EL (cell line): ENCODE data around the gene NEDD4.
A peak's percentile ranks its signal among the peaks of the same experiment; 100 is the strongest.
"Not testable (repeated sequence)": the region's sequence is repeated elsewhere in the genome, so short reads cannot be mapped to it uniquely, and the experiment has no call there.

Source experiments
- DNase-seq: peaks from one replicate; pipeline ENCODE4 v3.0.0-alpha.2; 2016

The NEDD4 gene

DNA sequence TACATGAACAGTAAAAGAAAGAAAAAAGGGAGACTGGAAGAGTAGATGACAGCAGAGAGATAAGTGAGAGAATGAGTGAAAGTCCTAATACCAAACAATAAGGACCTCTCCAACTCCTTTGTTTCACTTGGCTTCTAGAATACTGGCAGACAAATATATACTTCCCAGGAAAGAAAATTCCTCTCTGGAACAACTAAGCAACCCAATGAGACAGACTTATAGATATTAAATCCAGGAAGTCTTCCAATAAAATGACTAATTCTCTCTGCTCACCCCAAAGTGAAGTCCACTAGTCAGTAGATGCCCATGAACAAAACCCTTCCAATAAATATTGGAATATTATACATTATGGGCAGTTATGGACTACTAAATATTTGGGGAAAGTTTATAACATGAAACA, 114.2 kb downstream of the NEDD4 start:
- peak; percentile 21 for DNase-seq

DNA sequence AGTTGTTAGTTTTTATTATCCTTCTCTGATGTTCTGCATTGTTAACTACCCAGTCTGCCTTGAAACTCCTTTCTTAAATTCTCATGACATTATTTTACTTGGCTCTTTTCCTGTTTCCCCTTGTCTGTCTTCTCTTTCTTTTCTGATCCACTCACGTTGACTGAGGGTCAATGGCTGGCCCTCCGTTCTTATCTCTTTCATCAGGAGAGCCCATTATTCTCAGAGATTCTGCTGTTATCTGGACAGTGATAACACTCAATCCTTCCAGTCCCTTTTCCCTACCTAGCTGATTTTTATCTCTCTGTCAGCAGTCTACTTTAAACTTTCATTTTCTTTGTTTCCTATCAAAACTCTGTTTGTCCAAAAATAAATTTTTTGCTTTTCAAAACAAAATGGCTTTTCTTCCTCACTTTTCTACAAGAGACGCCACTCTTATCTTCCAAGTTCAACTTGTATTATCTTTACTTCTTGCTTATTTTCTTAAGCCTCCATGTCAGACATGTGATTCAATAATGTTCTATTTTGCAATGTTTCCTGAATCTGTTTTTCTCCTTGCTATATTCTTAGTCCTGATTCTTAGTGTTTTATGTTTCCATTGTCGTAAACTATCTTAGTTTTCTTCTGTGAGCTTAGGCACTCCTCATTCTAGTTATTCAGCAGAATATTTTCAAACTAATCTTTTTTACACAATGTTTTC, 120.2 kb downstream of the NEDD4 start:
- DNase-seq, result no peak

DNA sequence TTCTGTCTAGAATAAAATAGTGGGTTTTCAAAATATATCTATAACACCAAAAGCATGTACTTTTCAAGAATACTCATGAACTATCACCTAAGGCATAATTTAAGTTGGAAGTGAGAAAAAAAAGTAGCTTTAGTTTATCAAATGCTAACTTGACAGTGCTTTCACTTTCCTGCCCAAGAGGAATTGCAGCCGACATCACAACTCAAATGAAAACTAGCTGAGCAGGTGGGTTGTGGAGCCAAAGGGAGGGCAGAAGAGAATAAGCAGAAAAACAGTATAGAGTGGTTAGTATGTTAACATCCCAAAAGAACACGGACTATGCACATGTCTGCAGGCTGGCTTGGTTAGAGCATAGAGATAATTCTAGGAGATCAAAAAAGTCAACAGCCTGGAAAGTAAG, 120.9 kb downstream of the NEDD4 start:
- DNase-seq, result no peak

DNA sequence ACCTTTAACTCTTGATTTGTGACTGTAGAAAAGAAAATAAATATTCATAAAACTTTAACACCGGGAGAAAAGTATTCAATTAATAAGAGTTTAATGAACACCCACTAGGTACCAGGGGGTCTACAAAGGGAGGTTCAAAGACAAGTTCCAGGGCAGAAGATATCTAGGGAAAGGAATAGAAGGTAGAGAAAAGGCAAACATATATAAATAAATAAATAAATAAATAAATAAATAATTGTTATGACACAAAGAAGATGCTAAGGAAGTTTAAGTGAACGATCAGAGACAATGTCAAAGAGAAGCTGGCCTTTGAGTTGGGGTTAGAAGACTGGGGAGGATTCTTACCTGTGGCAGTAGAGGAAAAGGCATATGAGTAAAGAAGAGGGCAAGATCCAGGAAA, 123.8 kb downstream of the NEDD4 start:
- DNase-seq, result no peak

DNA sequence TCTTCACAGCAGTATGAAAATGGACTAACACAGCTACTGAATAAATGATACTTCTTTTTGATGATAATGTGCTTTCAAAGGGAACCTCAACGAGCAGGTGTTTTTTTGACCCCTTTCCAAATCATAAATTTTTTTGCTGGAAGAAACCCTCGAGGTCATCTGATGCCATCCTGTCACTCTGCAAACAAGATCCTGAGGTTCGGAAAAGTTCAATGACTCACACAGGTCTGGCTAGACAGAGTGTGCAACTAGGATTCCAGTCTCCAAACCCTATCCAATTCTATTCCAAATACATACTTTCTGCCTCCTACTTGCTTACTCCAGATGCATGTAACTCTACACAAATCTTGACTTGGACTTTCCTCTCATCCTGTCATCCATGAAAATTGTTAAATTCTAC, 124.7 kb downstream of the NEDD4 start:
- DNase-seq, result no peak

DNA sequence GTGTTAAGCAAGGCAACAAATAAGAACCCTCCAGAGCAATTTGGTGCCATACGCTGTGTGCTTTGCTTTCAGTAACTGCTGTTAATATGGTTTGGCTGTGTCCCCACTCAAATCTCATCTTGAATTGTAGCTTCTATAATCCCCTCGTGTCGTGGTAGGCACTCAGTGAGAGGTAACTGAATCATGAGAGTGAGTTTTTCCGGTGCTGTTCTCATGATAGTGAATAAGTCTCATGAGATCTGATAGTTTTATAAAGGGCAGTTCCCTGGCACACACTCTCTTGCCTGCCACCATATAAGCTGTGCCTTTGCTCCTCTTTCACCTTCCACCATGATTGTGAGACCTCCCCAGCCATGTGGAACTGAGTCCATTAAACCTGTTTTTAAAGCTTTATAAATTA, 125.1 kb downstream of the NEDD4 start:
- not testable (repeated sequence) for DNase-seq

DNA sequence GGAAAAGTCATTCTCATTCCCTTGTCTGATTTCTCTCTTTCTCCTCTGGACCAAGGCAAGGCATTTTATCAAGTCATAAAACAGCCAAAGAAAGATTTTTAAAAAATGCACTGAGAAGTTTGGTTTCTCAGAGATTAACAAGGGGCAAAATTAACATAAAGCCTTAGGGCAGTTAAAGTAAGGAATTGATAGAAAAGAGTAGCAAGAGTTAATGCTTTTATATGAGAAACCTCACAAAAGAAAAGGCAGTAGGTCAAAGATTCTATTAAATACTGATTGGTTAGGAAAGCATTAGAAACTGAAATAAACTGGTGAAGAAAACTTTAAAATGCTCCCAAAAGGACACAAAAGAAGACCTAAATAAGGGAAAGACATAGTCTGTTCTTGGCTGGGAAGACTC, 129.5 kb downstream of the NEDD4 start:
- DNase-seq, result no peak

DNA sequence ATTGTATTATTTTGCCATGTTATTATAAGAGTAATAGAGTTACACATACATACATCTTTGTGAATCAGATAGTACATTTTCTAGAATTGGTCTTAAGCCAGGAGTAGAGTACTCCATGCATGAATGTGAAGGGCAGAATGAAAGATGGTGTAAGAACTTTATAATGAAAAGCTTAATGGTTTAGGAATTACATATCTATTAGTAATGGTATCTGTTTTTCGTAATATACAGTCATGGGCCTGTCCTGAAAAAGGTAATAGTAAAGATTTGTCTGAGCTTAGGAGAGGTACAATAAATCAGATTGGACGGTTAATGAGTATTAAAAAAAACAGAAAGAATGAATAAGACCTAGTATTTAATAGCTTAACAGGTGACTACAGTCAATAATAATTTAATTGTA, 132.3 kb downstream of the NEDD4 start:
- DNase-seq, result no peak

DNA sequence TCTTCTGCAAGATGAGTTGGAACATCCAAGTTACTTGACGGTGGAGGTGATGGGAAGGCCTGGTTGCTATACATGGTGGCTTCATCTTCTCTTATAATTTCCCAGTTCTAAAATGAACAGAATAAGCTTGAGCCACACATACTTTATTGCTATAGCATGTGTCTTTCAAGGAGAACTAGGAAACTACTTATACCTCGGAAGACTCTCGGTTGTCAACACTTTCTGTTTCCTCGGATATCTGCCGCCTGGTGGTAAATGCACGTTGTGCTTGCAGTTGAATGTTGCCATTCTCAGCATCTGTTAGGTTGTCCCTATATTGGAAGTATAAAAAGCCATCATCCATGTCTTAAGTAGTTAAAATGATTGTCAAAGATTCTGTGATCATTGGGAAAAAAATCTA, 132.9 kb downstream of the NEDD4 start:
- no peak for DNase-seq

DNA sequence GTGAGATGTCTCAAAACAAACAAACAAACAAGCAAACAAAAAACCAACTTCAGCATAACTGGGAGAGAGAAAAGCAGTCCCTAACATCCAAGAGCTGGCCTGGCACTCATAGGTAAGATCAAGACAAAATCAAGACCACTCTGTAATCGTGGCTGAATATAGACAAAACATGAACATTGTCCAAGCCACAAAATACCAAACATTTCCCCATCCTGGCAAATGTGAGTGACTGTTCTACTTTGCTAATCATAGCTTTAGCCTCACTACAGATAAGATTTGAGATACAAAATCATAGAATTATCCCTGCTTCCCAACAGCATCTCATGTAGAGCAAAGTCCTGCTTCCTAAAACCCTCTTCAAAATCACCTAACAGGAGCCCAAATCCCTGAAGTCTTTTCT, 133.7 kb downstream of the NEDD4 start:
- DNase-seq, result no peak

DNA sequence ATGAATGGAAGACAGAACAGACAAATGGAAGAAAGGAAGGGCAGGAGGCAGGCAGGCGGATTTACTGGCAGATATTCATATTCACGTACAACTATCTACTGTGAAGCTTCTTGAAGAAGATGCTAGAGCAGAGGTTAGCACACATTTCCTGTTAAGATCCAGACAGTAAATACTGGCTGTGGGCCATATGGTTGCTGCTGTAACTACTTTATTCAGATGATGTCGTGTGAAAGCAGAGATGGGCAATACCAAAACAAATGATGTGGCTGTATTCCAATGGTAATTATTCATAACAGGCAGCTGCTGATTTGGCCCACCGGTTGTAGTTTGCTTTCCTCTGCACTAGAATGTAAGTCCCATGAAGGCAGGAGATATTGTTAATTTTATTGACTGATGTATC, 134.8 kb downstream of the NEDD4 start:
- peak; percentile 45 for DNase-seq

DNA sequence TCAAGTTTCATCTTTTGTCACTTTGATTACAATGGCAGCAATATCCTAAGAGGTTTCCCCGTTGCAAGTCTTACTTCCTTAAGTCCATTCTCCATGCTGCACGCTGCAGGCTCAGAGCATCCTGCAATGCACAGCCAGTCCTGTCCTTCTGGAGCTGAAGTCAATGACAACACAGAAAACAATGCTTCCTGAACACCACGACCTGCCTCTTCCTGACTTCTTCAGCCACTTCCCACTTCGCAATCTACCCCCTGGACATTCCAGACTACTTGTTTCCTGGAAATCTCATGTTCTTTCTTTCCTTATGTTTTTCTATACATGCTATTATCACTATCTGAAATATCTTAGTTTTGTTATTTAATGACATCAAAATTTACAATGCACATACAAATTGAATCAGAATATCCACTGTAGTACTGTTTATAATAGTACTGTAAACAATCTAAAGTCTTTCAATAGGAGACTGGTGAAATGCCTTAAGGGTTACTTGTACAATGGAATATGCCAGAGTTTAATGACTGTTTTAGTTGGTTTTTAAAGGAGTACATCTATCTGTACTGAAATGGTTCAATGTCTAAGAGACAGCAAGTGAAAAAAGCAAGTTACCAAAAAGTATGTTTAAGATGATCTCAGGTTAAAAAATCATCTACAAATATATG, 136.8 kb downstream of the NEDD4 start:
- peak; percentile 4 for DNase-seq

DNA sequence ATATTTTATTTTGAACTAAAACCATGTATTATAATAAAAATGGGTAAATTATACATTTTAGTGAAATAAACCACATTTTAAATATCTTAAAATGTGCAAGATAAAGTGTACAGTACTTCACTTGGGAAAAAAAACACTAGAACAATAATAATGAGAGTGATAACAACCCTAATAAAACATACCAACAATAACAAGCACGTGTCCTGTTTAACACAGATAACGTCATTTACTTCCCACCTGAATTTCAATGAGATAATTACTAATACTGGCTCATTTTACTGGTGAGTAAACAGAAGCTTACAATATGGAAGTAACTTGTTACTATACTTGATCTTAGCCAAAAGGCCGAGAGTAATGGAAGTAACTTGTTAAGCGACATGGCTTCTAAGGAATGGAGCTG, 140.3 kb downstream of the NEDD4 start:
- no peak for DNase-seq

DNA sequence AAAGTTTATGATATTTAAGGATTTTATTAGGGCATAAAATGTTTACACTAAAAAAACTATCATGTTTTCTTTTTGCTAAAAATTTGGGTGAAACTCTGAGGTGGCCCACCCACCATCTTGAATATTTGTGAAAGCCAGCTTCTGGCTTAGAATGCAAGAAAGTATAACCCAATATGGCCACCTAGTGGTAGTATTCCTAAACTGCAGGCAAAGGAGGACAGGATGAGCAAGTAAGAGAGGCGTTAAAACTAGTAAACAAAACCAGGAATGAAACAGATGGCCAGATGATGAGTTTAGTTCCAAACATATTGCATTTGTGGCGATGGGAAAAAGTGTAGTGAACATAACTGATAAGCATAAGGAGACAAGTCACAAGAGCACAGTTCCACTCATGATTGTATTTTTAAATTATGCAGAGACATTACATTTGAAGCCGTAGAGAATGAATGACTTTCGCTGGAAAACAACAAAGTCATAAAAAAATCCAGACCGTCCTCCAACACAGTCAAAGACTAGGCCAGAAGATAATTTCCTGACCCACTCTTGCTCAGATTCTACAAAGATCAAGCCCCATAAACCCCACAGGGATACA, 147.2 kb downstream of the NEDD4 start:
- DNase-seq, result peak; percentile 79

DNA sequence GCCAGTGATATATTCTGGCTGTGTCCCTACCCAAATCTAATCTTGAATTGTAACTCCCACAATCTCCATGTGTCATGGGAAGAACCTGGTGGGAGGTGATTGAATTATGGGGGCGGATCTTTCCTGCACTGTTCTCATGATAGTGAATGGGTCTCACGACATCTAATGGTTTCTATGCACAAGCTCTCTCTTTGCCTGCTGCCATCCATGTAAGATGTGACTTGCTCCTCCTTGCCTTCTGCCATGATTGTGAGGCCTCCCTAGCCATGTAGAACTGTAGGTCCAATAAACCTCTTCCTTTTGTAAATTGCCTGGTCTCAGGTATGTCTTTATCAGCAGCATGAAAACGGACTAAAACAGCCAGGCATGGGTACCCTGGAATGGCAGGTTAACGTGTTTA, 150.5 kb downstream of the NEDD4 start:
- not testable (repeated sequence) for DNase-seq

DNA sequence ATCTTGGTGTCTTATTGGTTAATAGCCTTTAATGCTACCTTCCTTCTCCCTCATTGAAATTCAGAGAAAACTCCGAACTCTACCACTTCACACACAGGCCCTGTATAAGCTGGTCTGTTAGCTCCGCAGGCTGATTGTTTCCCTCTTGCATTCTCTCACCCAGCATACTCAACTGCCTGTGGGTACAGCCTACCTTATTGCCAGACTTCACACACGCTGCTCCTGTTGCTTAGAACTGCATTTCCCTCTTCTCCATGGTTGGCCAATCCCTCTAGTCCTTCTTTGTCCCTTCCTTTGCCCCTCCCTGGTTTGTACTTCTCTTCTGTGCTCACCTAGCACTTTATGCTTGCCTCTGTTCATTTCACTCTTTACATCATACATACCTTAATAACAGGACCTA, 157.5 kb downstream of the NEDD4 start:
- no peak for DNase-seq

DNA sequence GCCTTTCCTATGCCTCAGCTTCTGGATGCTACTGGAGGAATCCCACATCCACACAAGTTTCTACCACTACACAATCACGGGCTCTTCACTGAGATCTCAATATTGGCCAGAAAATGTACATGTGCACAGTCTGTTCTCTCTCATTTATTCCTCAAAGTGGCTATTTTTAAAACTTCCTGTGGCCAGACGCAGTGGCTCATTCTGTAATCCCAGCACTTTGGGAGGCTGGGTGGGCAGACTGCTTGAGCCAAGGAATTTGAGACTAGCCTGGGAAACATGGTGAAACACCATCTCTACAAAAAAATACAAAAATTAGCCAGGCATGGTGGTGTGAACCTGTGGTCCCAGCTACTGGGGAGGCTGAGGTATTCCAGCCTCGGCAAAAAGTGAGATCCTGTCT, 159.1 kb downstream of the NEDD4 start:
- no peak for DNase-seq

DNA sequence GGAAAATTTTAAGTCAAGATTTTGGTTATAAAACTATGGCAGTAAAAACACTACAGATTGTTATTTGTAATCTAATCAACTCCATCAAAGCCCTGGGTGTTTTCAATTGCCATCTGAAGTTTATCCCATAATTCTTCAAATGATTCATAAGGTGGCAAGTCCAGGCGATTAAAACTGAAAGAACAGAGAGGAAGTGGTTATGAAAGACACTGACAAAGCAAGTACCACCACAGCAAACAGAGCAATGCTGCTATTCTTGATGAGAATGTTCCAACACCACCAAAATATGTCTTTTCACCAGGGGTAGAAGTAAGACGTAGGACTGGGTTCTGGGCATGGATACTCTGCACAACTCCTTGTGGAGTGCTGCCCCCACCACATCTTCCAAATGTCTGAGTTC, 163.6 kb downstream of the NEDD4 start:
- no peak for DNase-seq

DNA sequence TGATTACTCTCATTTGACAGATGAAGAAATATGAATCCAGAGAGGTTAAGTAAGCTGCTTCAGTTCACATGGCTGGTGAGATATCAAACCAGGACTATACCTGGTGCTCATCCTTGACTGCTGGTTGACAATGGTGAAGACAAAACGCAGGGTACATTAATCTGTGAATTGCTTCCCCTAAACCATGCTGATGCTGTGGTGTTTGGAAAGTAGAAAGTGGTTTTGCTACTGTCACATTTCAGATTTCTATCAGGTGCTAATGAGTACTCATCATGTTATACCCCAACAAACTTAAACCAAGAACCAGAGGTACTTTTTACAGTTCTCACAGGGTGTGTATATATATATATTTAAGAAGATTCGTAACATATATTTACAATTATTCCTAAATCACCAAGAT, 165.5 kb downstream of the NEDD4 start:
- DNase-seq, result no peak

DNA sequence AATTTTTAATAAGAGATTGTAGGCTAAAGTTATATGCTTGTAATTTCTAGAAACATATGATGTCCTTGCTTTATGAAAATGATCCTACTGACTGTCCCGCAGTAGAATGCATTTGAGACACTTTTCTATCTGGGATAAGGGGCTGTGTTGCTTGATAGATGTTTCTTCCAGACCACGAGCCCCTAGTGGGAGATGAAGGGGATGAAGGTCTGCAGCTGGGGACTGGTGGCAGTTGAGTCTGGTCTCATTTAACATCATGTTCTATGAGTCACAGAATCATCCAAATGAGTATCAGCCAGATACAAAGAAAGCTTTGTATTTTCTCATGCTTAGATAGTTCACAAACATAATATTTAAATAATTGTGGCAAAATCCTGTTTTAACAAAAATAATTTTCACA, 166.2 kb downstream of the NEDD4 start:
- DNase-seq, result no peak

DNA sequence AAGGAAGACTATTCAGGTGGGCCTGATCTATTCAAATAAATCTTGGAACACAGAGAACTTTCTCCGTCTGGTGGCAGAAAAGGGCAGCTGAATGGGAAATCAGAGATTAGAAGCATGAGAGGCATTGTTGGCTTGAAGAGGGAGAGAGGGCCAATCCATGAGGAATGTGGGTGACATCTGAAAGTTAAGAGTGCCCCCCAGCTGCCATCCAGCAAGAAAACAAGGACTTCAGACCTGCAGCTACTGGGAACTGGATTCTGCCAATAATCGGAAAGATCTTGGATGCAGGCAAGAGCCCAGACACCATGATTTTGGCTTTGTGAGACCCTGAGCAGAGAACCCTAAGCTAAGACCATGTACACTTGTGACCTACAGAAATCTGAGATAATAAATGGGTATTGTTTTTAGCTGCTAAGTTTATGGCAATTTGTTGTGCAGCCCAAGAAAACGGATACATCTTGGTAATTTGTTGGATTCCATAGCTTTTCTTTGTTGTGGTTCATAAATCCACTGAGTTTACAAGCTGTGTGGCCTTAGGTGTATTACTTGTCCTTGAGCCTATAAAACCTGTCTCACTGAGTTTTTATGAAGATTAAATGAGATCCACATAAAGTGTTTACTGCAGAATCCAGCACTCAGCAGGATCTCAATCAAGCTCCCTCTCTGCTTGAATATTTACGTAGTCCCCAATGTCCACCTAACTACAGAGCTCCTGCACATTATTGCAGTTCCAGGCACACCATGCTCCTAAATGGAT, 168.4 kb downstream of the NEDD4 start:
- no peak for DNase-seq

DNA sequence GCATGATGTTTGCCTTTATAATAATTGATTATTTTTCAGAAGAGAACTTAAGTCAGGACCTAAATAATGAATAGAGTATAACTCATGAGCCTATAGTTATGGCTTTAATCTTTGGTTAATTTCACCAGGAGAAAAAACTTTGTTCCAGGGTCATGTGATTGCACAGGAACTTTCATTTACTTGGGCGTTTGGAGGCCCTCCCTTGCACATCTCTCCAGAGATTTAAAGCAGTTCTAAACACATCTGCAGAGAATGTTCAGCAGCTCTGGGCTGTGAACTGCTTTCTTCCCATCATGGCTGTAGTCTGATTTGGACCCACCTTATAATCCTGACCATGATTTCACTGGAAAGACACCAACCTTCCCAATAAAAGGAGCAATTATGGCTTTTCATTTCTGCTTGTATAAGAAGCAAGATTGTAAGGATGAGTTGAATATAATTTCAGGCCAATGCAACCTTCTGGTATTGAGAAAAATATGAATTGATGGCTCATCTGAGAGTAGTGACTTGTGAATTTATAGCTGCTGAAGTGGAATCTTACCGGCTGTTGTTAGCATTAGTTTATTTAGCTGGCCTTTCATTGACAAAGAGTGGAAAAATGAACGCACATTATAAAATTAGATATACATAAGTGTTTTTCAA, 169.6 kb downstream of the NEDD4 start:
- DNase-seq, result no peak

DNA sequence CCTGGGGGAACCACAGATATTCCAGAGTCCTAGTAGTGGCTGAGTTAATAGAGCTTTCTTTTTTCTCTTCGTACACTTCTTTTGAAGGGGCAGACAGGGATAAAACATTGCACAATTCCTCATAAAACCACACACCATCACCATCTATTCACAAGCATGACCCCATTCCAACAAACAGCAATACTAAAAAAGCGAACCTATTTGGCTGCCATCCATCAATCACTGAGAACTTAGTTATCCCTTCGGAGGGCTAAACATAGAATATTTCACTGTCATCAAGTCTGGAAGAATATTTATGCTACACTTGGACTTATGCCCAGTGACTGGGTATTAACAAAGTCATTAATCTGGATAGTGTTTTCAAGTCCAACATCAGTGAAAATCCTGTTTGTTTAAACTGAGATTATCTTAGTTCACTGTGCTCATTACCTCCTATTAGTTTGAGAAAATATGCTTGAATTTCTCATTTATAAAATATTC, 170.2 kb downstream of the NEDD4 start:
- peak; percentile 66 for DNase-seq
